ENCODE results near the gene ETV1.

ETV1 gene

GRCh38 chr7:13845601-13846000, 143.9 kb downstream of the ETV1 start:
- no peak for ATAC-seq (replicated peaks)
- Mint-ChIP-seq H3K27ac (no peak overlapping the region), H3K9me3 (no peaks in the 10 kb centered on the region), H3K4me3 (no peak overlapping the region), H3K27me3 (no peaks in the 10 kb centered on the region), H3K36me3 (ENCODE audit: insufficient read depth) (peaks cover 4% of the 10 kb centered on the region), H3K4me1 (ENCODE audit: low read depth in 2 of 2) (peaks cover 12 to 14% of the 10 kb centered on the region in 2 donors)
- no peak for DNase-seq

DNA sequence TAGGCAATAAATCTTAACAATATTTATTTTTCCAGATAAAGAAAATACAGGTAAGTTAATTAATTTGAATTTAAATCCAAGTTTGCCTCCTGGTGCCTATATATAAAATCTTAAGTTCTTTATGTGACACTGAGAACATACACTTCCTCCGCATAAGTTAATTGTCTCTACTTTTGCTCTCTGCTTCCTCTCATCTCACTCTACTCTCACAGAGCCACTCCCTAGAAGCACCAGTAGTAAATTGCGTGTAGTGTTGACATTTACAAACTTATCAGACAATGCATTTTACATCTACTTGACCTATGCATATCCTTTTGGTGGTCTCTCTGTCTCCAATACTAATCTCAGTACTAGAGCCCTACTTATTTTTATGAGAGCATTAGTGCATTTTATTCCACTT, 144.5 kb downstream of the ETV1 start:
- peaks cover 2% of the 10 kb centered on the region for H3K36me3 Mint-ChIP-seq (ENCODE audit: insufficient read depth)
- H3K27ac Mint-ChIP-seq: no peak overlapping the region
- H3K9me3 Mint-ChIP-seq: no peaks in the 10 kb centered on the region
- DNase-seq: no peak
- ATAC-seq (replicated peaks): no peak
- no peaks in the 10 kb centered on the region for H3K27me3 Mint-ChIP-seq
- peaks cover 7% of the 10 kb centered on the region in 2 donors for H3K4me1 Mint-ChIP-seq (ENCODE audit: low read depth in 2 of 2)
- no peak overlapping the region for H3K4me3 Mint-ChIP-seq

DNA sequence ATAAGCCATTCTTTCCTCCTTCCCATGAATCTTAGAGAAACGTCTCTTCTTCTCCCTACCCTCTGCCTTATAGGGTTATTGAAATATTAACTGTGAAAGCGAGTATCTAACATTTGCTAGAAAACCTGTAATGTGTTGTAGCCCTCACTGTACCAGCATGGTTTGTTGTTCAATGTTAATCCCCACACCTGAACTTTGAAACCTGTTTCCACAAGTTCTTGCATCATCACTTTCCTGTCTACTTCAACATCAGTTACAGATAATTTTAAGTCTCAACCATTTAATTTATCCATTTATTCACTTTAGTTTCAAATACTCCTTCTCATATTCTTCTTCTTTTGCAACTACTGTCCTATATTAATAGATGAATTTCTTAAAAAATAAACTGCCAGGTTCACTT, 148.2 kb downstream of the ETV1 start:
- Mint-ChIP-seq H3K27ac (no peak overlapping the region), H3K4me1 (ENCODE audit: low read depth in 2 of 2) (no peaks in the 10 kb centered on the region), H3K27me3 (peaks cover 0 to 3% of the 10 kb centered on the region in 2 donors), H3K9me3 (no peaks in the 10 kb centered on the region), H3K4me3 (no peak overlapping the region), H3K36me3 (ENCODE audit: insufficient read depth) (no peaks in the 10 kb centered on the region)
- ATAC-seq (replicated peaks) (no peak), DNase-seq (no peak)
